Activated T-cell treated with anti-CD3 and anti-CD28 coated beads, Interleukin-2, amount 50 U/mL, for 4 hours (primary cell): ENCODE results near the gene GRAMD4. TPM values are rescaled to one million over a fixed set of nuclear protein-coding genes. Genes with fewer than 3 reads are reported as not detected.

Experiments used
- ATAC-seq, 2 donors: fragments of 200-7000 bp; cut with Tn5 transposase; one replicate each; pipeline ENCODE4 v1.10.0; 2021
- DNase-seq: peaks from one replicate; pipeline ENCODE4 v3.0.0-alpha.2; 2020
- H3K27me3 Mint-ChIP-seq: one replicate; pipeline ENCODE4 v1.8.0; 2021; ENCODE audit warnings: low read depth, mixed read lengths
- H3K36me3 Mint-ChIP-seq: one replicate; pipeline ENCODE4 v1.8.0; 2022; ENCODE audit warnings: mixed read lengths; ENCODE audit not compliant: insufficient read depth
- H3K4me1 Mint-ChIP-seq: one replicate; pipeline ENCODE4 v1.8.0; 2021; ENCODE audit warnings: low read depth, mixed read lengths
- H3K4me3 Mint-ChIP-seq: one replicate; pipeline ENCODE4 v1.8.0; 2021; ENCODE audit warnings: mild to moderate bottlenecking, moderate library complexity, mixed read lengths
- H3K9me3 Mint-ChIP-seq: one replicate; pipeline ENCODE4 v1.8.0; 2021; ENCODE audit warnings: mixed read lengths
- total RNA-seq, 3 donors: library from RNA; stranded (reverse); gene quantifications; one replicate each; pipeline ENCODE4 v1.2.1, GENCODE V29; 2021

Gene GRAMD4
- total RNA-seq, 3 donors from 2014 or later = 30.9 to 35.4 (median 33.0) TPM

GRCh38 chr22:46706060-46706459 lies 85.9 kb downstream of the GRAMD4 start:
- Mint-ChIP-seq H3K36me3 (peaks cover 51% of the 10 kb centered on the region), H3K9me3 (no peaks in the 10 kb centered on the region), H3K27me3 (no peaks in the 10 kb centered on the region), H3K4me1 (peaks cover 7% of the 10 kb centered on the region), H3K4me3 (no peak overlapping the region)
- DNase-seq = no peak
- ATAC-seq = no peak

GRCh38 chr22:46707305-46707704 lies 87.1 kb downstream of the GRAMD4 start:
- H3K9me3 Mint-ChIP-seq = no peaks in the 10 kb centered on the region
- DNase-seq (no peak), ATAC-seq (no peak)
- H3K4me1 Mint-ChIP-seq = peaks cover 9% of the 10 kb centered on the region
- peaks cover 59% of the 10 kb centered on the region for H3K36me3 Mint-ChIP-seq
- no peaks in the 10 kb centered on the region for H3K27me3 Mint-ChIP-seq
- H3K4me3 Mint-ChIP-seq = no peak overlapping the region

- peaks cover 60% of the 10 kb centered on the region for H3K36me3 Mint-ChIP-seq
- ATAC-seq = no peak
Measured at GRCh38 chr22:46707827-46708570, 87.8 kb downstream of the GRAMD4 start.

GRCh38 chr22:46708766-46709330 lies 88.7 kb downstream of the GRAMD4 start:
- Mint-ChIP-seq H3K9me3 (no peaks in the 10 kb centered on the region), H3K36me3 (peaks cover 63% of the 10 kb centered on the region), H3K27me3 (no peaks in the 10 kb centered on the region), H3K4me3 (no peak overlapping the region), H3K4me1 (peaks cover 9% of the 10 kb centered on the region)
- DNase-seq (no peak), ATAC-seq (no peak)

More at GRCh38 chr22:46707827-46708570, 87.8 kb downstream of the GRAMD4 start:
- no peaks in the 10 kb centered on the region for H3K27me3 Mint-ChIP-seq
- no peak for DNase-seq
- H3K4me1 Mint-ChIP-seq = peaks cover 9% of the 10 kb centered on the region
- H3K9me3 Mint-ChIP-seq = no peaks in the 10 kb centered on the region
- no peak overlapping the region for H3K4me3 Mint-ChIP-seq

GRCh38 chr22:46710806-46711205 lies 90.6 kb downstream of the GRAMD4 start:
- H3K27me3 Mint-ChIP-seq = no peaks in the 10 kb centered on the region
- H3K4me1 Mint-ChIP-seq = peaks cover 13% of the 10 kb centered on the region
- ATAC-seq = no peak
- no peak for DNase-seq
- no peaks in the 10 kb centered on the region for H3K9me3 Mint-ChIP-seq
- peaks cover 59% of the 10 kb centered on the region for H3K36me3 Mint-ChIP-seq
- H3K4me3 Mint-ChIP-seq = no peak overlapping the region

GRCh38 chr22:46712288-46712687 lies 92.1 kb downstream of the GRAMD4 start:
- DNase-seq (no peak), ATAC-seq (no peak)
- Mint-ChIP-seq H3K9me3 (no peaks in the 10 kb centered on the region), H3K4me3 (no peak overlapping the region), H3K27me3 (no peaks in the 10 kb centered on the region), H3K4me1 (peaks cover 13% of the 10 kb centered on the region), H3K36me3 (peaks cover 45% of the 10 kb centered on the region)

GRCh38 chr22:46714550-46714949 lies 94.4 kb downstream of the GRAMD4 start:
- Mint-ChIP-seq H3K27me3 (no peaks in the 10 kb centered on the region), H3K36me3 (peaks cover 33% of the 10 kb centered on the region), H3K4me1 (peaks cover 12% of the 10 kb centered on the region), H3K4me3 (no peak overlapping the region), H3K9me3 (no peaks in the 10 kb centered on the region)
- ATAC-seq = no peak
- no peak for DNase-seq

- ATAC-seq (no peak), DNase-seq (no peak)
- Mint-ChIP-seq H3K36me3 (peaks cover 26% of the 10 kb centered on the region), H3K27me3 (no peaks in the 10 kb centered on the region), H3K4me1 (peaks cover 8% of the 10 kb centered on the region), H3K9me3 (no peaks in the 10 kb centered on the region), H3K4me3 (no peak overlapping the region)
Measured at GRCh38 chr22:46719921-46720320, 99.7 kb downstream of the GRAMD4 start.

GRCh38 chr22:46721501-46722085 lies 101.4 kb downstream of the GRAMD4 start:
- Mint-ChIP-seq H3K9me3 (no peaks in the 10 kb centered on the region), H3K27me3 (no peaks in the 10 kb centered on the region), H3K36me3 (peaks cover 24% of the 10 kb centered on the region), H3K4me1 (peaks cover 11% of the 10 kb centered on the region), H3K4me3 (no peak overlapping the region)
- ATAC-seq (no peak), DNase-seq (no peak)

GRCh38 chr22:46723882-46724281 lies 103.7 kb downstream of the GRAMD4 start:
- H3K27me3 Mint-ChIP-seq = no peaks in the 10 kb centered on the region
- peaks cover 25% of the 10 kb centered on the region for H3K4me1 Mint-ChIP-seq
- no peak overlapping the region for H3K4me3 Mint-ChIP-seq
- H3K9me3 Mint-ChIP-seq = no peaks in the 10 kb centered on the region
- H3K36me3 Mint-ChIP-seq = peaks cover 18% of the 10 kb centered on the region
- ATAC-seq (no peak), DNase-seq (no peak)

GRCh38 chr22:46725096-46725495 lies 104.9 kb downstream of the GRAMD4 start:
- no peak for ATAC-seq
- Mint-ChIP-seq H3K36me3 (peaks cover 13% of the 10 kb centered on the region), H3K27me3 (no peaks in the 10 kb centered on the region), H3K4me3 (no peak overlapping the region), H3K4me1 (peaks cover 29% of the 10 kb centered on the region), H3K9me3 (no peaks in the 10 kb centered on the region)
- DNase-seq = no peak

GRCh38 chr22:46726066-46726985 lies 106.1 kb downstream of the GRAMD4 start:
- peaks cover 41% of the 10 kb centered on the region for H3K4me1 Mint-ChIP-seq
- DNase-seq (no peak), ATAC-seq (no peak)
- no peak overlapping the region for H3K4me3 Mint-ChIP-seq
- no peaks in the 10 kb centered on the region for H3K9me3 Mint-ChIP-seq
- H3K36me3 Mint-ChIP-seq = peaks cover 11% of the 10 kb centered on the region
- no peaks in the 10 kb centered on the region for H3K27me3 Mint-ChIP-seq

GRCh38 chr22:46726986-46727317 lies 106.8 kb downstream of the GRAMD4 start:
- ATAC-seq (no peak), DNase-seq (no peak)
- Mint-ChIP-seq H3K27me3 (no peaks in the 10 kb centered on the region), H3K36me3 (peaks cover 14% of the 10 kb centered on the region), H3K4me1 (peaks cover 45% of the 10 kb centered on the region), H3K9me3 (no peaks in the 10 kb centered on the region), H3K4me3 (no peak overlapping the region)

GRCh38 chr22:46727813-46728364 lies 107.7 kb downstream of the GRAMD4 start:
- Mint-ChIP-seq H3K36me3 (peaks cover 13% of the 10 kb centered on the region), H3K9me3 (no peaks in the 10 kb centered on the region), H3K4me3 (no peak overlapping the region), H3K27me3 (no peaks in the 10 kb centered on the region), H3K4me1 (peaks cover 51% of the 10 kb centered on the region)
- no peak for DNase-seq
- no peak for ATAC-seq
